NB4 (cell line): Measurements from ENCODE around the gene CDHR4.
"Not testable (repeated sequence)": the region's sequence is repeated elsewhere in the genome, so short reads cannot be mapped to it uniquely, and the experiment has no call there.

ENCODE experiments used
- DNase-seq: peaks from one replicate; pipeline ENCODE4 v3.0.0; 2010; ENCODE audit warnings: low read depth
- H3K4me3 ChIP-seq: one replicate; pipeline ENCODE4 v1.5.1; 2011; ENCODE audit warnings: mild to moderate bottlenecking, low read depth, low read length, moderate library complexity
- MYC ChIP-seq: IDR thresholded peaks from 2 replicates; pipeline ENCODE4 v1.6.1; 2011; ENCODE audit warnings: low read depth, low read length
- POLR2A ChIP-seq: IDR thresholded peaks from 2 replicates; pipeline ENCODE4 v1.6.1; 2011; ENCODE audit warnings: mild to moderate bottlenecking; ENCODE audit not compliant: insufficient read length; ENCODE audit errors: extremely low read depth
- TF ChIP-seq, protein P1 (sequence below): IDR thresholded peaks from one replicate; pipeline ENCODE4 v1.5.1; 2012; ENCODE audit warnings: low read depth, low read length
- TF ChIP-seq, protein P2 (sequence below): IDR thresholded peaks from 2 replicates; pipeline ENCODE4 v1.6.1; 2011; ENCODE audit warnings: low read depth, low read length

Gene CDHR4

DNA sequence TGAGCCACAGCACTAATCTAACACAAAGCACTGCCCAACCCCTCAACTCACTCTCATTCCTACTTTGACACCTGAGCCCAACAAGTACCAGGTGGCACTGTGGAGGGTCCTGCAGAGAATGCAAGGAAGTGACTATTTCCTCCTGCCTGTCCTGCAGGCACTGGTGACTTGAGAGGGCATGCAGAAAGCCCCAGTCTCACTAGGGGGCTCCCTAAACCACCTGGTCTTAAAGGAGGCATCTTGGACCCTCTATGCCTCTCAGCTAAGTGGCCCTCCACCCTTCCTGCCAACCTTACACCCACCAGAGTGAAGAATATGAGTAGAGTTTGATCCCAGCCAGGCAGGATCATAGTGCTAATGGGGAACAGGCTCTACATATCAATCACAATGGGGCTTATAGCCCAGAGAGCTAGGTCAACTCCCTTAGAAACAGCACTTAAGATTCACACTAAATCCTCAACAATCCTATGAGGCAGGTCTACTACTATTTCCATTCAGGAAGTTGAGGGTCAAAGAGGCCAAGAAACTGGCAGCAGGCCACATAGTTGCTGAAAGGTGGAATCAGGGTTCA lies 41.5 kb upstream of the CDHR4 start:
- peak; percentile 66 for DNase-seq
- H3K4me3 ChIP-seq, result no peak overlapping the region
- TF ChIP-seq MYC (no peak), POLR2A (no peak)
- TF ChIP-seq, protein P1, sequence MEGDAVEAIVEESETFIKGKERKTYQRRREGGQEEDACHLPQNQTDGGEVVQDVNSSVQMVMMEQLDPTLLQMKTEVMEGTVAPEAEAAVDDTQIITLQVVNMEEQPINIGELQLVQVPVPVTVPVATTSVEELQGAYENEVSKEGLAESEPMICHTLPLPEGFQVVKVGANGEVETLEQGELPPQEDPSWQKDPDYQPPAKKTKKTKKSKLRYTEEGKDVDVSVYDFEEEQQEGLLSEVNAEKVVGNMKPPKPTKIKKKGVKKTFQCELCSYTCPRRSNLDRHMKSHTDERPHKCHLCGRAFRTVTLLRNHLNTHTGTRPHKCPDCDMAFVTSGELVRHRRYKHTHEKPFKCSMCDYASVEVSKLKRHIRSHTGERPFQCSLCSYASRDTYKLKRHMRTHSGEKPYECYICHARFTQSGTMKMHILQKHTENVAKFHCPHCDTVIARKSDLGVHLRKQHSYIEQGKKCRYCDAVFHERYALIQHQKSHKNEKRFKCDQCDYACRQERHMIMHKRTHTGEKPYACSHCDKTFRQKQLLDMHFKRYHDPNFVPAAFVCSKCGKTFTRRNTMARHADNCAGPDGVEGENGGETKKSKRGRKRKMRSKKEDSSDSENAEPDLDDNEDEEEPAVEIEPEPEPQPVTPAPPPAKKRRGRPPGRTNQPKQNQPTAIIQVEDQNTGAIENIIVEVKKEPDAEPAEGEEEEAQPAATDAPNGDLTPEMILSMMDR, result peak; percentile 69
- TF ChIP-seq, protein P2, sequence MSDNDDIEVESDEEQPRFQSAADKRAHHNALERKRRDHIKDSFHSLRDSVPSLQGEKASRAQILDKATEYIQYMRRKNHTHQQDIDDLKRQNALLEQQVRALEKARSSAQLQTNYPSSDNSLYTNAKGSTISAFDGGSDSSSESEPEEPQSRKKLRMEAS, result peak; percentile 35; the same call in 1 of the 2 replicates

DNA sequence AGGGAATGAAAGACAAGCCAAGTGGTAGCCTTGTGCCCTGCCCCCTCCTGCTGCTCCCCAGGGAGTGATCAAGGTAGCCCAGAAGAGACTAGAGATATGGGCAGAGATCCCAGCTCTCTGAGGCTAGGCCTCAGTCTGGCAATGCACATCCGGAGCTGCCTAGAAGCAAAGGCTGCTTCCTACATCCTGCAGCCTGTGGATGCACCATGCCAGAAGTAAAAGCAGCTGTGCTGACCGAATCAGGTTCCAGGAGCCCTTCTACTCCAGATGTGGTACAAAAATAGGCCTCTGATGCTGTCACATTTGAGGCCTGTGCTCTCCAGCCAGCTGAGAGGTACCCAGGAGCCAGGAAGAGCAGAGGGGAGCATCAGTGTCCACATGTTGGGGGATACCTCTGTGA lies 40.7 kb upstream of the CDHR4 start:
- H3K4me3 ChIP-seq, result no peak overlapping the region
- TF ChIP-seq, protein P1, result no peak
- TF ChIP-seq, protein P2, result no peak
- no peak for DNase-seq

DNA sequence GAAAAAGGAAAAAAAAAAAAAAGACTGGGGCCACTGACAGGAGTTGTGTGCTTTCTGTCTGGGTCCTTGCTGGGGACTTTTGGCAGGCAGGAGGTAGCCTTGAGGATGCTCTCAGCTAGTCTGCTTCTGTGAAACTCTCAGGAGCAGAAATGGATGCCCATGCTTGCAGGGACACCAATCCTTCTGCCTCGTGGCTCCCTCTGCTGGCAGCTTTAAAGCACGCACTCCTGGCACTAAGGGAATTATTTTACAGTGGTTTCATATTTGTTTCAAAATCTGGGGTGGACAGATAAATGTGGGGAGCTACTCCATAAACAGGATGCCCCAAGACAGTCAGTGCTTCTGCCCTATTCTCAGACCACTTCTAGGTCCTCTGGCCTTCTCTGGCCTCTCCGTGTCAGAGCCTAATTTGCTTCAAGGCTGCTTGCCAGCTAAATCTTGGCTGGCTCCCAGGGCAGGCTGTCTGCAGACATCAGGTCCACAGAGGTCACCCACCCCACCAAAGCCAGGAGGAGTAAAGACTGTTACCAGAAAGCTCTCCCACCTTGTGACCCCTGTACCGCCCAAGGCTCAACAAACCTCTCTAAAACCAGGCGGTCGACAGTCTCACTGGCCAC lies 39.6 kb upstream of the CDHR4 start:
- H3K4me3 ChIP-seq, result no peak overlapping the region
- DNase-seq, result peak; percentile 82
- TF ChIP-seq, protein P2, result peak; percentile 73; the same call in 1 of the 2 replicates
- no peak for TF ChIP-seq POLR2A
- TF ChIP-seq, protein P1, result peak; percentile 82

DNA sequence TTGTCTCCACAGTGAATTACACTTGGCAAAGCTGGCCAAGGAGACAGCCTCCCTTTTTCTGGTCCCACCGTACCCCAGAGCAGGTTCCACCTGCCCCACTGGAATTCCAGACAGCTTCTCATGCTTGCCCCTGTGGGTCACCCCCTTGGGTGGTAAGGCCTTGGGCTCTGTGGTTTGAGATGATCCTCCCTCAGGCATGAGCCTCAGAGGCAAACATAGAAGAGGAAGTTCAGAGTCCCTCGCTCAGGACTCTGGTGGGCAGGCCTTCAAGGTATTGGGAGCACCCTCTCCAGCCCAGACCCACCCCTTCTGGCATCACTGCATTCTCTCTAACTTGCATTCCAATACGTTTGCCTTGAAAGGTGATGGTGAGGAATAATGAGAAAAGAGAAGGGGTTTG lies 31.7 kb upstream of the CDHR4 start:
- H3K4me3 ChIP-seq, result no peak overlapping the region
- DNase-seq, result peak; percentile 66
- no peak for TF ChIP-seq MYC
- no peak for TF ChIP-seq POLR2A
- TF ChIP-seq, protein P1, result no peak
- TF ChIP-seq, protein P2, result no peak

DNA sequence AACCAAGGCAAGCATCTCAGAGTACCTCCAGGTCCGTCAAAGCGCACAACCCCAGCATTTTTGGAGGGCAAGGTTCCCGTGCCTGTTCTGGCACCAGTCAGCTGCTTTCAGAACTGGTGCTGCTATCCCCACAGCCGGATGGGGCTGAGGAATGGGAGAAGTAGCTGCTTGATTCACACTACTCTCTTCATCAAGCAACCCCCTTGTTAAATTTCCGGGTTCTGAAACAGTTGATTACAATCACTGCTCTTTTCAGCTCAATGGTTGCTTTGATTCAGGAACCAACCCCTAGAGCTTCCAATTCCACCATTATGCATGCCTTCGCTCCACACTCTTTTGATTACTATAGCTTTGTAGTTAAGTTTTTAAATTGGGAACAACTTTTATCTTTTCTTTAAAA lies 26.3 kb upstream of the CDHR4 start:
- no peak for DNase-seq
- no peak overlapping the region for H3K4me3 ChIP-seq
- TF ChIP-seq, protein P2, result no peak
- TF ChIP-seq, protein P1, result no peak
- TF ChIP-seq MYC (no peak), POLR2A (no peak)

DNA sequence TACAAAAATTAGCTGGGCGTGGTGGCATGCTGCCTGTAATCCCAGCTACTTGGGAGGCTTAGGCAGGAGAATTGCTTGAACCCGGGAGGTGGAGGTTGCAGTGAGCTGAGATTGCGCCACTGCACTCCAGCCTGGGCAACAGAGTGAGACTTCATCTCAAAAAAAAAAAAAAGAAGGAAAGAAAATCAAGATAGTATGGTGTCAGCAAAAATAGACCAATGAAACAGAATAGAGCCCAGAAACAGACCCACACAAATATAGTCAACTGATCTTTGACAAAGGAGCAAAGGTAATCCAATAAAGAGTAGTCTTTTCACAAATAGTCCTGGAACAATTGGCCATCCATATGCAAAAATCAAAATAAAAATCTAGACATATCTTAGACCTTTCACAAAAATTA lies 23.5 kb upstream of the CDHR4 start:
- H3K4me3 ChIP-seq, DNase-seq: not testable (repeated sequence)
